Muscle layer of duodenum (tissue), 2 donors: ENCODE measurements around the gene GRID1.
A peak's percentile ranks its signal among the peaks of the same experiment; 100 is the strongest.

Experiments
- H3K27ac ChIP-seq: one replicate; pipeline ENCODE4 v1.7.0; 2013; ENCODE audit warnings: mild to moderate bottlenecking, low read length
- H3K27me3 ChIP-seq: one replicate; pipeline ENCODE4 v1.7.0; 2013; ENCODE audit warnings: low read depth, mild to moderate bottlenecking, control low read depth, low read length
- H3K36me3 ChIP-seq, 2 donors: one replicate each; pipeline ENCODE4 v1.7.0; 2013; ENCODE audit warnings: low read length in 2 of 2, control low read depth in 1 of 2, mild to moderate bottlenecking in 1 of 2; ENCODE audit not compliant: insufficient read depth in 2 of 2, control insufficient read depth in 1 of 2
- H3K4me1 ChIP-seq, 2 donors: one replicate each; pipeline ENCODE4 v1.7.0; 2013; ENCODE audit warnings: low read length in 2 of 2, mild to moderate bottlenecking in 2 of 2, control low read depth in 1 of 2, moderate library complexity in 1 of 2; ENCODE audit not compliant: insufficient read depth in 2 of 2, control insufficient read depth in 1 of 2
- H3K4me3 ChIP-seq, 2 donors: one replicate each; pipeline ENCODE4 v1.7.0; 2013; ENCODE audit warnings: low read length in 2 of 2, low read depth in 1 of 2, mild to moderate bottlenecking in 1 of 2
- H3K9me3 ChIP-seq, 2 donors: one replicate each; pipeline ENCODE4 v1.7.0; 2013; ENCODE audit warnings: low read length in 2 of 2, control low read depth in 1 of 2, mild to moderate bottlenecking in 1 of 2; ENCODE audit not compliant: control insufficient read depth in 1 of 2
- donor health status: healthy.

Gene GRID1

DNA sequence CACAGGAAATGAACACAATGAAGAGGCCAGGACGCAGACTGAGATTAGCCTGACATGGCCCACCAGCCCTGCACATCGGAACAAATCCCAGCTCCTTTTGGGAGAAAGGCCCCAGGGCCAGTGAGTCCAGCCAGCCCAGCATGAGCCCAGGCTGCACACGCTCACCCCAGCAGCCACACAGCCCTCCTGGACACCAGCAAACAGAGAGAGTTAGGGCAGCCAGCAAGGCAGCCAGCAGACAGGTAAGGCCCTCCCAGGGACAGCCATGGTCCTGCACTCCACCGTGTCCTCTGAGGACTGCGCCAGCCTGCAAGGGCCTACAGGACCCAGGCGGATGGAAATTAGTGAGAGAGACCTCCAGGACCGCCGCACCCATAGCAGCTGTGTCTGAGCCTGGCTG lies 8.1 kb upstream of the GRID1 start:
- Histone ChIP-seq H3K36me3 (no peaks in the 10 kb centered on the region), H3K27ac (no peak overlapping the region), H3K4me1 (no peaks in the 10 kb centered on the region), H3K9me3 (no peaks in the 10 kb centered on the region), H3K4me3 (no peak overlapping the region), H3K27me3 (peaks cover 6% of the 10 kb centered on the region)

DNA sequence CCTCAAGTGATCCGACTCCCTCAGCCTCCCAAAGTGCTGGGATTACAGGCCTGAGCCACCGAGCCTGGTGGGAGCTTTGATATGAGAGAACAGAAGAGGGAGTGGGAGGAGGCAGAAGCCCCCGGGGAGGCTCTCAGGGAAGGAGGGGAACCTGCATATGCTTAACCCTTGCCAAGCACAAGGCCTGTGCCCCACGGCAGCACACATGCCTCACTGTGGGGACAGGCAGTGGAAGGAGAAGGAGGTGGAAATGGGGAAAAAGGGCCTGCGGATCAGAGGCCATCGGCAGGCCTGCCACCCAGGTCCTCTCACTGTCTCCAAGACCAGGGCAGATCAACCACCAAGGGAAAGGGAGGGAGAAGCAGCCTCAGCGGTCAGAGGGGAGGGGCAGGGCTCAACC lies 7.2 kb upstream of the GRID1 start:
- Histone ChIP-seq H3K27ac (no peak overlapping the region), H3K27me3 (peaks cover 9% of the 10 kb centered on the region), H3K4me3 (no peak overlapping the region), H3K36me3 (no peaks in the 10 kb centered on the region), H3K4me1 (no peaks in the 10 kb centered on the region), H3K9me3 (no peaks in the 10 kb centered on the region)

DNA sequence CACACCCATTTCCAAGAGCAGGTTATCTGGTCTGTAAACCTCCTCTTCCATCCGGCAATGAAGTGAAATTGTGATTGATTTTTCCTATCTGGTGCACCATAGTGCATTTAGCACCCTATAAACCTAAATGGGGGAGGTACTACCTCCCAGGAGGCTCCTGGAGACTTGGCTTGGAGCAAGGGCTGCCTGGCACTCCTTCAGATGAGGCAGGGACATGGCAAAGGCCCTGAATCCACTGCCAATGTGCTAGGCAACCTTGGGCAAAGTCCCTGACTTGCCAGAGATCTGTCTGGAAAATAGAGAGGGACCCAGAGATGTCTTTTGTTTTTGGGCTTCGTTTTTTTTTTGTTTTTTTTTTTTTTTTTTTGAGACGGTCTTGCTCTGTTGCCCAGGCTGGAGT lies 6.7 kb upstream of the GRID1 start:
- Histone ChIP-seq H3K27ac (no peak overlapping the region), H3K4me1 (no peaks in the 10 kb centered on the region), H3K27me3 (peaks cover 15% of the 10 kb centered on the region), H3K36me3 (no peaks in the 10 kb centered on the region), H3K4me3 (no peak overlapping the region), H3K9me3 (no peaks in the 10 kb centered on the region)

DNA sequence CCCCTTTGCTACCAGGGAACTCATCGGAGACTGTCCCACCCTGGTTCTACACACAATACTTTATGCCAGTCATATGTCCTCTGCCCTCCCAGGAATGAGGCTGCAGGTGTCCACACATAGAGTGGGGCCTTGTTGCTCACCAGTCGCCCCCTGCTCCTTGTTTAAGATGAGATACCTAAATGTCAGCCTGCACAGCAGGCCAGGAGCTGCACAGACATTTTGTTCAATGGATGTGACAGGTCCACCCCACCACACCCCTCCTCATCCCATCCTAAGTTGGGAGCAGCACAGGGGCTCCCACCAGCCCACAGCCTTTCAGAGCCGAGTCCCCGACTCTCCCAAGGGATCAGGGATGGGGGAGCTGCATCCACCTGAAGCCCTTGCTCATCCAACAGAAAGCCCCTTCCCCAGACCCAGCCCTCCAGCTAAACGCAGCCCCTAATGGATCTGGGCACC lies 6.2 kb upstream of the GRID1 start:
- H3K27ac ChIP-seq = no peak overlapping the region
- no peaks in the 10 kb centered on the region for H3K36me3 ChIP-seq
- no peak overlapping the region for H3K4me3 ChIP-seq
- no peaks in the 10 kb centered on the region for H3K4me1 ChIP-seq
- peaks cover 17% of the 10 kb centered on the region for H3K27me3 ChIP-seq
- H3K9me3 ChIP-seq = no peaks in the 10 kb centered on the region

DNA sequence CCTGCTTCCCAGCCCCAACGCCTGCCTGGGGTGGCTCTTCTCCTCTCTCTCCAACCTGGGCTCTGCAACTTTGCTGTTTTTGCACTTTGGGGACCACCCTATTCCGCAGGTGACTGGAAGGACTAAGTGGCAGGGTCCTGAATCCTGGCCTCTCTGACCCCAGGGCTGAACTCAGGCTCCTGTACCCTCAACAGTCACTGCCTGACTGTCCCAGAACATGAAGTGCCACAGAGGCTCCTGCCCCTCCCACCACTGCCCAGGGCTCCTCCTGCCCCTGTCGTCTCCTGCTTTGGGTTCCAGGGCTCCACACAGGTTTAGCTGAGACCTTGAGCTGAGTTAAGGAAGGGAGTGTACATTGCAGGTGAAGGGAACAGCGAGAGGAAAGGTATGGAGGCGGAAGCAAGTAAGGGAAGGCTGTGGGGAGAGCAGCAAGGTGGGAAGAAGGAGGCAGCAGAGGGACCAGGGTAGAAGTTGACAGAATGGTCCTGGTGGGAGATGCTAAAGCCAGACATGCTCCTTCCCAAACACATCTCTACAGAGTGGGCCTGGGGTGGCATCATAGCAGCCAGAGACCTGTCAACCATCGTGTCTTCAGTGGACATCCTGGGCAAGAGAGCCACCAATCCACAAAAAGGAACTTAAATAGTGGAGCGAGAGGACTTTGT lies 5.7 kb upstream of the GRID1 start:
- Histone ChIP-seq H3K9me3 (no peaks in the 10 kb centered on the region), H3K27ac (no peak overlapping the region), H3K27me3 (peaks cover 19% of the 10 kb centered on the region), H3K4me3 (no peak overlapping the region), H3K4me1 (peaks cover 0 to 5% of the 10 kb centered on the region in 2 donors), H3K36me3 (no peaks in the 10 kb centered on the region)

DNA sequence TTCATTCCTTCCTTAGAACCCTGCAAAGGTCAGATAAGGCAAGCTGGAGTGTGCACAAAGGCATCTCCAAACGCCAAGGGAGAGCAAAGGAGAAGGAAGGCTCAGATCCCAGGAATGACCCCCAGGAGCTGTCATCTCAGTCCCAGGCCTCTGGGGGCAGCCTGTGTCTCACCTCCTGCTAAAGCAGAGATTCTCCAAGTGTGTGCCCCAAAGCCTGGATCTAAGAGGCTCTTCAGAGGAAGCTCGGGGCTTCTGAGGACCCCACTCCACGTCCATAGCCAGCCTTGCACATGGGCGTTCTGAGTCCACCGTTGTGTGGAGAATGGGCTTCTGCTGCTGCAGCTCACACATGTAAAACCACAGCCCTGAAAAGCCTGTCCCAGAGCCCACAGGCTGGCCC lies 5.1 kb upstream of the GRID1 start:
- no peak overlapping the region for H3K27ac ChIP-seq
- H3K27me3 ChIP-seq = peaks cover 21% of the 10 kb centered on the region

DNA sequence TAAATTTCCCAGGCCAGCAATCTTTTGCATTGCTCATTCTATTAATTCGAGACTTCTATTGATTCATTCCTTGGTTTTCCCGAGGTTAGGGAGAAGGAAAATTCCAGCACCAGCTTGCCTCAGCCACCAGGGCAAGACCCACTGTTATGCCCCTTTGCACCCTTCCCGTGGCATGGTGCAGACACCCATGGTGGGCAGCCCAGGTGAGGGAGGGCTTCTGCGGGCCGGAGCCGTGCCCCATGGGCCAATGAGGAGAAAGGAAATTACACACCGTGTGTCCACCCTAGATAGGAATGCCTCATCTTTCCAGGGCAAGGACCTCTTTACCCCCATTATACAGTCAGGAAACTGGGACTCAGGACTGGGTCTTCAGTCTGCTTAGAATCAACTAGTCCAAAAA lies 4.5 kb upstream of the GRID1 start:
- no peak overlapping the region for H3K27ac ChIP-seq
- no peaks in the 10 kb centered on the region for H3K9me3 ChIP-seq
- H3K36me3 ChIP-seq = no peaks in the 10 kb centered on the region
- H3K27me3 ChIP-seq = peaks cover 21% of the 10 kb centered on the region
- H3K4me1 ChIP-seq = peaks cover 0 to 11% of the 10 kb centered on the region in 2 donors
- no peak overlapping the region for H3K4me3 ChIP-seq

More for the DNA sequence above, 5.1 kb upstream of the GRID1 start:
- Histone ChIP-seq H3K9me3 (no peaks in the 10 kb centered on the region), H3K4me1 (peaks cover 0 to 11% of the 10 kb centered on the region in 2 donors), H3K4me3 (no peak overlapping the region), H3K36me3 (no peaks in the 10 kb centered on the region)

DNA sequence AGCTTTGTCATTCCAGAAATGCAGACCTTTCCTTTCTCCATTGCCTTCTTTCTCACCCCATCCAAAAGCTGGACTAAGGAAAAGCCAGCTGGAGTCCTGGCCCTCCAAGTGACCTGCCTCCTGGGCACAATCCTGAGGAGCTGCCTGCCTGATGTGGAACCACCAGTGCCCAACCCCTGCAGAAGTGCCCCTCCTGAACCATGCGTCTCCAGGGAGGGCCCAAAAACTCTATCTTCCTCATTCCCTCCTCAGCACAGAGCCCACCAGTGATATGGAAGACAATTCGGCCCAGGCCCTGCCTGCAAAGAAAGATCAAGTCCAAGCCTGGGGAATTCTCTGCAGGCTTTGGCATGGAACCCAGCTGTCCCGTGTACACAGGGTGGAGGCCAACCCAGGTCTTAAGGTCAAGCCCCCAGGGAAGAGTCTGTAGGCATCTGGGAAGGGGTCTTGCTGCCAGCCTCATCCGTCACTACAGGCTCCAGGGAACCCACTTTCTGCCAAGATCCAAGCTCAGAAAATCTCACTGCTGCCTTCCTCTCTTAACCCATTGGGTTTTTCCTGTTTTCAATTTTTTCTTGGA lies 3.5 kb upstream of the GRID1 start:
- Histone ChIP-seq H3K27me3 (peaks cover 26% of the 10 kb centered on the region), H3K4me3 (no peak overlapping the region), H3K36me3 (no peaks in the 10 kb centered on the region), H3K4me1 (peaks cover 0 to 19% of the 10 kb centered on the region in 2 donors), H3K27ac (no peak overlapping the region), H3K9me3 (no peaks in the 10 kb centered on the region)

DNA sequence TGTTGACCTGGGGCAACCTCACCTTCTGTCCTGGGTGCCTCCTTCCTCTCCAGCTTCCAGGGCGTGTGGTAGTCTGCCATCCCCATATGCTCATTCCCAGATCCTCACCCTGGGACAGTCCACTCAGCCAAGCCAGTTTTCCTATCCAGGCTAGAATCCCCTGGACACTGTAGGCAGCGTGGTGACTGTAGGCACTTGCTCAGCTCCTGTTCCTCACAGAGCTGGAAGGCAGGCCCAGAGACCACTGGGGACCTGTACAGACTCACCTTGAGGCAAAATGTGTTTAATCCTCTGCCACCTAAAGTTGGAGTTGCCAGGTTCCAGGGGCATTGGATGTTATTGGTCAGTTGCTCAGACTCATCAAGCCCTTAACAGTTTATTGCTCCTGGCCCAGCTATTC lies 2.4 kb upstream of the GRID1 start:
- H3K36me3 ChIP-seq = no peaks in the 10 kb centered on the region
- no peaks in the 10 kb centered on the region for H3K9me3 ChIP-seq
- H3K27me3 ChIP-seq = peaks cover 37% of the 10 kb centered on the region
- H3K27ac ChIP-seq = no peak overlapping the region
- peaks cover 0 to 31% of the 10 kb centered on the region in 2 donors for H3K4me1 ChIP-seq
- no peak overlapping the region for H3K4me3 ChIP-seq

DNA sequence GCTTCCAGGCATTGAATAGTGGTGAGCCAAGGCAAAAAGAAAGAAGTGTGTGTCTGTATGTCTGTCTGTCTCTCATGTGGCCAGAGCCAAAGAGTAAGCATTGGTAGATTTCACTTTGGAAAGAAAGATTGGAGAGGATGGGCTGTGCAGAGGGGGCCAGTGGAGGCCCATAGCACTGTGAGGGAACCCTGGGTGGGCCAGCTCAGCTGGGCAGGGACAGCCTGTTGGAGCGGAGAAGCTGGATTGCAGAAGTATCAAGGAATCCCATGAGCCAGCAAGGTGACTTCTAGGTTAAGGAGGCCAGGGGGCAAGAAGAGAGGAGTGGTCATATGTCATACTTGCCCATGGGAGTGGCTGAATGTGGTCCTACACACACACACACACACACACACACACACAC lies 1.5 kb upstream of the GRID1 start:
- Histone ChIP-seq H3K4me3 (no peak overlapping the region), H3K36me3 (no peaks in the 10 kb centered on the region), H3K4me1 (peaks cover 0 to 40% of the 10 kb centered on the region in 2 donors), H3K27ac (no peak overlapping the region), H3K9me3 (no peaks in the 10 kb centered on the region), H3K27me3 (peaks cover 44% of the 10 kb centered on the region)

DNA sequence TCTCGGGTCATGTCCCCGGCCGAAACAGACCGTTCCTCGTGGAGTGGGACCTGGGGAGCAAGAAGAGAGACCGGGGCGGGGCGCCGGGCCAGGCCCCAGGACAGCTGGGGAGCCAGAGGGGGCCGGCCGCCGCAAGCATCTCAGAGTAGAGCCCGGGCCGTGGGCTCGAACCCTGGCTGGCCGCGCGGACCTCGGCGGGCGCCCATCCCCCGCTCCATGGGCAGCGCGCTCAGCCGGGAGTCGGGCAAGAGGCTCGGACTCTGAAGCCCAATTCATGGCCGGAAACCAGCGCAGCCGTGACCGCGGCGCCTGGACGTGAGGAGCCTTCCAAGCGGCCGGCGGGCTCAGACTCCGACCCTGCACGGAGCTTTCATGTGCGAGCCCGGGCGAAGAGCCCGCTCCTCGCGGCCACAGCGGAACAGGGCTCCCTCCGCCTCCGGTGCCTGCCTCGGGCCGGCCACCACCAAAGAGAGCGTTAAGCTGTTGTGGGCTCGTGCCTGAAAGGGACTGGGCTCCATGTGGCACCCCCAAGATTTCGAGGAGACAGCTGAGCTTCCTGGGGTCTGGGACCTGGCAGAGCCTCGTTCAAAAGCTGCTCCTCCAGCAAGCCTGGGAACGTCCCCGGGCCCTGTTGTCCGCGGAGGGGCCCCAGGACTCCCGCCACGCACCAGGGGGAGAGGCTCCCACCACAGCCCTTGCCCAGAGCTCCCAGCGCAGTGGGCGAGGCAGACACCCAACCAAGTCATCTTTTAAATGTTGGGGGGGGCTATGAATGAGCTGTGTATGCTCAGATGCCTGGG lies 757 bp upstream of the GRID1 start:
- no peaks in the 10 kb centered on the region for H3K36me3 ChIP-seq
- H3K4me1 ChIP-seq = peaks cover 0 to 42% of the 10 kb centered on the region in 2 donors
- H3K27ac ChIP-seq = no peak overlapping the region
- no peaks in the 10 kb centered on the region for H3K9me3 ChIP-seq
- peaks cover 44% of the 10 kb centered on the region for H3K27me3 ChIP-seq
- peak overlapping the region in 1 of 2 donors; percentile 62 for H3K4me3 ChIP-seq
